Amygdala (tissue), 56 donors: ENCODE measurements around the gene MAPK1IP1L.
"Not testable (repeated sequence)": the region's sequence is repeated elsewhere in the genome, so short reads cannot be mapped to it uniquely, and the experiment has no call there.

Source experiments
- DNase-seq, 56 donors: peaks; one replicate each; lab custom pipeline; 2025; lab: John Stamatoyannopoulos, UW

Gene MAPK1IP1L

DNA sequence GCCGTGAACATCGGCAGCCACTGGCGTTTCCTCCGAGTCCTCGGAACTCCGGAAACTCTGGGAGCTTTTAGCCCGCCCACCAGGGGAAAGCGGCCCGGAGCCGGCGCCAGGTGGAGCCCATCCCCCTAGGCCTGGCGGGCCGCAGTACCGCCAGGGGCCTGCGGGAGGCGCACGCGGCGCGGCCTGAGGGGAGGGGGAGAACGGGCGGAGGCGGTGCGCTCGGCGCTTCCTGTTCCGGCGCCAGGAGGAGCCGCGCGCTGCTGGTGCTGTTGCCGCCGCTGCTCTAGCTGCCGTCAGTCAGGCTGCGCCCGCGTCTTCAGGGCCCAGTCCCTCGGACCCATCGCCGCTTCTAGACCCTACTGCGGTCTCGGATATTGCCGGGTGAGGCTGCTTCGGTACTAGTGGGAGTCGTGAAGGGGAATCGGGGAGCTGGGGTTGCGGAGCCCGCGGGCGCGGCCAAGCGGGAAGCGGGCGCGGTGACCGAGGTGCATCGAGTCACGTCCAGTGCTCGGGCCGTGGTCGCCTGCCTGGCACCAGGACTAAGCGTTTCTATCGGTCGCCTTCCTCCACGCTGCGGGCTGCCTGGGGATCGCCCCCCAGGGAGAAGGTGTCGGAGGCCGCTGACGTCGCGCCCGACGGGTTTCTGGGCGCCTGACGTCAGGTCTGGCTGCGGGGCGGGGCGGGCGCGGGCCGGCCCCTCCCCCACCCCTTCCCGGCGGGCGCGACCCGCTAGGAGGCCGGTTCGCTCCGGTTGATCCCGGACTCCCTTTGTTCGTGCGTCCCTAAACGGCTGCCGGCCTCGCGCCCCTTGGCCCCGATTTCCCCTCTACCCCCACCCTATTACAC lies at the start of gene MAPK1IP1L:
Gene MAPK1IP1L (plus strand): TSS at position 225 of the 846 bp plus-strand sequence. CDS start 10,037 bp downstream, outside the sequence.
- DNase-seq: peak; percentile 38 to 94 (median 84)

DNA sequence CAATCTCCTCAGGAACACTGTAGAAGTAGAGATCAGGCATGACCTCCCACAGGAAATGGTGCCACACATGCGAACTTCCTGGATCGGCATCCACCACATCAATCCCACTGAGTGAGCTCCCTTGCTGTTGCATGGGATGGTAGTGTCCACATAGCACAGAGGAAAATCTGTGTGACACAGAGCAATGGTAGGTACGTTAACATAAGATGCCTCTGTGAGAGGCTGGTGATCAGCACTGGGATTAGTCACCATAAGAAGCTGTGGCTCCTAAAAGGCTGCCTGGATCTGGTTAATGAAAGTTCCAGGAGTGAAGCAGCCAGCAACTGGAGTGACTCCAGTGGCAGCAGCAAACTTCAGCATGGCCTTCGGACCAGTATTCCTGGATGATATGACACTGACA lies 46.4 kb upstream of the MAPK1IP1L start:
- DNase-seq: no peak

DNA sequence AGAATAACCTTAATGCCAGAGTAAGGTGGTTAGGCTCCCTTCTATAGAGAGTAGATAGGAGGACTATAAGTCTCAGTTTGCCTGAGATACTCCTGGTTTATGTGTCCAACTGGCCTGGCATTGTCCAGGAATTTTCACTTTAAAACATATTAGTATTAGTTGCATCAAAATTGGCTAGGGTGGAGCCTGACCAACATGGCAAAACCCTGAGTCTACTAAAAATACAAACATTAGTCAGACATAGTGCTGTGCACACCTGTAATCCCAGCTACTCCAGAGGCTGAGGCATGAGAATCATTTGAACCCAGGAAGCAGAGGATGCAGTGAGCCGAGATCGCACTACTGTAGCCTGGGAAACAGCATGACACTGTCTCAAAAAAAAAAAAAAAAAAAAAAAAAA lies 36.4 kb upstream of the MAPK1IP1L start:
- DNase-seq: no peak

DNA sequence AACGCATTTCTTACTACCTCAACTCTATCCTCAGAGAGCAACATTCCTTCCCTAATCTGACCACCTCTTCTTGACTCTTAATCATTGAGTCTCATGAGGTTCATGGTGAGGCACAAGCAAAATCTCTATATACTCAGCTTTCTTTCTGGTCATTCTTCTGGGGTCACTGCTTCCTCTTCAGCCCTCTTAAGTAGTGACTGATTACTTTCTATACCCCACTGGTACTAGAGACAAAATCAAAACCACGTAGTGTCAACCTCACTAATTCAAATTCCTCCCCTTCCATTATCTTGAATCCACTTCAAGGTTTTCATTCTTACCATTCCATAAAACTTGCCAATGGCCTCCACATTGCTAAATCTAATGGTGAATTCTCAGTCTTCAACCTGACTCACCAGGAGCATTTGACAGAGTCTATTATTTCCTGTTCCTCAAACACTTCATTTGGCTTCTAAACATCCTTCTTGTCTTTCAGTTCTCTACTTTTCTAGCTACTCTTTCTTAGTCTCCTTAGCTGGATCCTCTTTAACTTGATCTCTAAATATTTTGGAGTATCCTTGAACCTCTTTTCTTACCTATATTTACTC lies 31.4 kb upstream of the MAPK1IP1L start:
- DNase-seq: no peak

DNA sequence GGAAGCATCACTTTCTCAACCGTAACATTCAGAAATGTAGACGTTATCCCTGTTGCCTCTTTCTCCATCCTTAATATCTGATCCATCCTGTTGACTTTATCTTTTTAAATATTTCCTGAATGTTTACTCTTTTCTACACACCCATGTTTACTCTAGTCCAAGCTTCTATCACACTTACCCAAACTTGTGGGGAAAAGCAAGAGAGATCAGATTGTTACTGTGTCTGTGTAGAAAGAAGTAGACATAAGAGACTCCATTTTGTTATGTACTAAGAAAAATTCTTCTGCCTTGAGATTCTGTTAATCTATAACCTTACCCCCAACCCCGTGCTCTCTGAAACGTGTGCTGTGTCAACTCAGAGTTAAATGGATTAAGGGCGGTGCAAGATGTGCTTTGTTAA lies 27.1 kb upstream of the MAPK1IP1L start:
- not testable (repeated sequence) for DNase-seq

DNA sequence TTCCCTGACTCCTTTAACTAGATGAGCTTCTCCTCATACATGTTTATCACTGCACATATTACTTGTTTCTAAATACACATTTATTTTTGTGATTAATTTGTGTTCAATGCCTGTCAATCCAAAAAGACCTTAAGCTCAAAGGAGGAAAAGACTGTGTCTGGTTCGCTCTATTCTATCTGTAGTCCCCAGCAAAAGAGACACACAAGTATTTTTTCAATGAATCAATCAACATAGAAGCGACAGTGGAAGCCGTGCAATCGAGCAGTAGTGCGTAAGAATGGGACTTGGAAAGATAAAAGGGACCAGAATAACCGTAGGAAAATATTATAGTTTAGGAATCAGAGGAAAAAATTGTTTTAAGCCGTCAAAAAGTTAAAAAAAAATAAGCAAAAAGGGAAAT lies 25.5 kb upstream of the MAPK1IP1L start:
- DNase-seq: no peak

DNA sequence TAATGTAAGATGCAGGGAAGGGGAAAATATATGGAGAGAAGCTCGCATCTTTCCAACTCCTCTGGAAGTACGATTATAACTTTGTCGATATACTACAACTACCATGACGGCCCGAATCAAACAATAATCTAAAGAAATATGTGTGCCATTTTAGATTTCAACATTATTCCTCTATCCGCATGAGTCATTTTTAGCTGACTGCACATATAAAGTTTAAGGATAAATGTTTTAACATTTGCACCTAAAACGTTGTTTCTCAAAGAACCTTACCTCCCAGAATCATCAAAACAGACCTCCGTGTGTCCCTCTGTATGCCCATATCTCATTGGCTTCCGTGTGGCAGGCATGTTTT lies 25.0 kb upstream of the MAPK1IP1L start:
- no peak for DNase-seq

DNA sequence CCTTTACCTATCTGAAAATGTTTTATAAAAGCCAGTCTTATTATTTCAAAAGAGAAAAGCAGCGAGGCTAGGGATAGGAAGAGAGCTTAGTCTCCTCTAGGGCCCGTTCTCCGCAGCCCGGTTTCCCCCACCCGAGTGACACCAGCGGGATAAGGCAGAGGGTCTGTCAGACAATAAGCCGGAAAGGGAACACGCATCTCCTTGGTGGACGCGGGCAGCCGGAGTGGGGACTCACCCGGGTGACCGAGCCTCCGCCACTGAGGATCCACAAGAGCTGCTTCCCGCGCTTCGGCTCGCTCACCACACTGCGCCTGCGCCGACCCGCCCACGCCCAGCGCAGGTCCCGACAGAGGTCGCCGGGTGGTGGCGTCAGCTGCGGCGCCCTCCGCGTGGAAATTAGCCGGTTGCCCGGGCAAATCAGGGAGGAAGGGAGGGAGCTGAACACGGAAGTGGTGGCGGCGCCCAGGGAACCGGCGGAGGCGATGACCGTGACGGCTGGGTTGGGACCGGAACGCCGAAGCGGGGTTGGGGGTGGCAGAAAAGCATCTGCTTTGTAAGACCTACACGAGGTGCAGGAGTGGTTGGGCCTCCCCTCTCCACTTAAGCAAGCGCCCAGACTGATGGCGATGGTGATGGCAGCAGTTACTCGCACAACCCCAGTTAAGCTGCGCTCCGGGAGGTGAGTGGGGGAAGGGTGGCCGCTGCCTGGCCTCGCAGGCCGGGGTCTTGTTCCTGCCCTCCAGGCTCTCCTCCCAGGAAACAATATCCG lies 24.5 kb upstream of the MAPK1IP1L start, which contains the start of the genes SOCS4 and WDHD1:
Gene SOCS4 (plus strand): TSS at position 444 of the 769 bp plus-strand sequence. CDS start 15,806 bp downstream, outside the sequence.
Gene WDHD1 (minus strand): TSS at position 307 of the 769 bp plus-strand sequence. CDS start 312 bp downstream, outside the sequence.
- DNase-seq: peak; percentile 69 to 98 (median 92)

DNA sequence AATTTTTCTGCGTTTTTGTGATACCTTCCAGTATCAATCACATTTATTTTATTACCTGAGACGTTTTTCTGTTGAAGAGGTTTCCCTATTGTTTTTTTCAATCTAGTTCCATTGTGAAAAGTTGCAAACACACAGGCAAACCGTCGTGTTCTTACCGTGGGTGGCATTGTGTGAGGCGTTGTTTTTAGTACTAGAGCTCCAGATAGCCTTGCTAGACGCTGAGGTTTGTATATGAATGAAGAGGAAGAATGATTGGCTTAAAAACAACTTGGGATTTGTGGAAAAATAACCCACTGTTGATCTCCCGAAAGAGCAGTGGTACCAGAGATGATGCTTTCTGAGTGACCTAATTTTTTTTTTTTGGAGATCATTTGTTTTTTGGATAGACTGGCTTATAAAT lies 23.4 kb upstream of the MAPK1IP1L start:
- peak in 1 of 56 donors; percentile 3 for DNase-seq

DNA sequence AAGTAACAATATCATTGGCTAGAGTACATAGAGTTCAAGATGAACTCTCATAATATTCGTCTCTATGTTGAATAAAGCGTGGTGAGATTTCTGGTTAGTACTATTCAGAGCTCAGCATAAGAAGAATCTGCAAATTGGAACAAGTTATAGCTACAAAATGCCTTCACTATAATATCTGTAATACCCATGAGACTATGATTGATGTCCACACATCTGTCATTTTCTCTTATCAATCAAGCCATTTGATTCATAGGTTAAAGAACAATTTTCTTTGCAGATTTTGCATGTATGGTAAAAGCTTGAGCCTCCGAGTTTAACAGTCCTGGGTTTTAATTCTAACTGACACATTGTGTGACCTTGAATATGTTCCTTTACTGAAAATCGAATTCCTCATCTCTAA lies 23.0 kb upstream of the MAPK1IP1L start:
- no peak for DNase-seq

DNA sequence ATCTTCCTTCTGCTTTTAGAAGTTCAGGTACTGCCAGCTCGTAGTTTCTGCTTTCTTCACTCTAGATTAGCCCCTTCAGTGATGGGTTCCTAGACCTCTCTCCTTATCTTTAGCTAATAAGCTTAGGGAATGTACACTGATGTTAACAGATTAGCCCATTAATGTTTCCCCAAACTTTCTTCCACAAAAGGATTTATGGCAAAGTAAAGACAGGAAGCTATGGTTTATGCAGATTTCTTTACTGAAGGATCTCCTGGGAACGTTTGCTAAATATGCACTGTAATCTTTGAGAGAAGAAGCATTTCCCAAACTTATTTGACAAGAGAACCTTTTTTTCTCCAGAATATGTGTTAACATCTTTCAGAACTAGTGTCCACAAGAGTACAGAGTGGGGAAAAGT lies 20.3 kb upstream of the MAPK1IP1L start:
- DNase-seq: no peak

DNA sequence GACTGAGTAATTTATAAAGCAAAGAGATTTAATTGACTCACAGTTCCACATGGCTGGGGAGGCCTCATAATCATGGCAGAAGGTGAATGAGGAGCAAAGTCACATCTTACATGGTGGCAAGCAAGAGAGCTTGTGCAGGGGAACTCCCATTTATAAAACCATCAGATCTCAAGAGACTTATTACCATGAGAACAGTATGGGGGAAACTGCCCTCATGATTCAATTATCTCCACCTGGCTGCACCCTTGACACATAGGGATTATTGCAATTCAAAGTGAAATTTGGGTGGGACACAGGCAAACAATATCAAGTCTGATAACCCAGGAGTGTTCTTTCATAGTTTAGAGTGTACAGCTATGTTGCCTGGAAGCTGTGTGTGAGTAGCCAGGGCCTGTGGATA lies 13.5 kb upstream of the MAPK1IP1L start:
- DNase-seq: not testable (repeated sequence)

DNA sequence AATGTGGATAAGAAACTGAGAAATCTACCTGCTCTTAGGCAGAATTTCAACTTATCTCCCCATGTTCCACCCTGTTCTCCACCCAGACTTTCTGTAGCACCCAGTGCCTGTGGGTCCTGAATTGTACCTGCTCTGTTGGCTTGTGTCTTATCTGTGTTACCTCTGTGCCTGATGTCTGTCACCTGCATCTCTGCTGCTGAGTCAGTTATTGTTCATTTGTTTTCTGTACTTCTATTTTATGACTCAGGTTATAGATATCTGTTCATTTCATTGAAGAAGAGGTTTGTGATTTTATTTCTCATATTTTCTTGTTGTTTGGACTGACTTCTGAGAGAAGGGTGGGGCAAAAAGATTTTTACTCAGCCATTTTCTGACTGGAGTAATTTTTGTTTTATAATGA lies 12.7 kb upstream of the MAPK1IP1L start:
- DNase-seq: no peak

DNA sequence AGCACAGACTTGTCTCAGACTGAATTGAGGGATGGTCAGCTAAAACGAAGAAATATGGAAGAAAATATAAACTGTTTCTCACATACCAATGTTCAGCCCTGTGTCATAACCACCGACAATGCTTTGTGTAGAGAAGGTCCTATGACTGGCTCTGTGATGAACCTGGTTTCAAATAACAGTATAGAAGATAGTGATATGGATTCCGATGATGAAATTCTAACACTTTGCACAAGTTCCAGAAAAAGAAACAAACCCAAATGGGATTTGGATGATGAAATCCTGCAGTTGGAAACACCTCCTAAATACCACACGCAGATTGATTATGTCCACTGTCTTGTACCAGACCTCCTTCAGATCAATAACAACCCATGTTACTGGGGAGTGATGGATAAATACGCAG lies 7.9 kb upstream of the MAPK1IP1L start:
- no peak for DNase-seq

DNA sequence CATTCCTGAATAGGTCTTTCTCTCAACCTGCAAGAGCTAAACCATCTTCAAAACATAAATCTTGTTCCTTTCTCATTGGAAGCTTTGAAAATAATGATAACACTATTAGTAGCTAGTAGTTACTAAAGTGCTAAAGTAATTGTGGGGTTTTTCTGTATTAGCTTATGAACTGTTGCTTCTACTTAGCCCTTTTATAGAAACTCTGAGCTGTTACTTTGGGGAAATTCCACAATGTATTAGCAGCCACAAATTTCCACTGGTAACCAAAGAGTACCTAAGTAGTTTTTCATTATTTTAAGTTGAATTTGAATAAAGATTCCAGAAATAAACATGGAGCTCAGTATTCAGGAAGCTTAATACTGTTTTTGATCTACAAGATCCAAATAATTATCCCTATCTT lies 6.4 kb upstream of the MAPK1IP1L start:
- no peak for DNase-seq

DNA sequence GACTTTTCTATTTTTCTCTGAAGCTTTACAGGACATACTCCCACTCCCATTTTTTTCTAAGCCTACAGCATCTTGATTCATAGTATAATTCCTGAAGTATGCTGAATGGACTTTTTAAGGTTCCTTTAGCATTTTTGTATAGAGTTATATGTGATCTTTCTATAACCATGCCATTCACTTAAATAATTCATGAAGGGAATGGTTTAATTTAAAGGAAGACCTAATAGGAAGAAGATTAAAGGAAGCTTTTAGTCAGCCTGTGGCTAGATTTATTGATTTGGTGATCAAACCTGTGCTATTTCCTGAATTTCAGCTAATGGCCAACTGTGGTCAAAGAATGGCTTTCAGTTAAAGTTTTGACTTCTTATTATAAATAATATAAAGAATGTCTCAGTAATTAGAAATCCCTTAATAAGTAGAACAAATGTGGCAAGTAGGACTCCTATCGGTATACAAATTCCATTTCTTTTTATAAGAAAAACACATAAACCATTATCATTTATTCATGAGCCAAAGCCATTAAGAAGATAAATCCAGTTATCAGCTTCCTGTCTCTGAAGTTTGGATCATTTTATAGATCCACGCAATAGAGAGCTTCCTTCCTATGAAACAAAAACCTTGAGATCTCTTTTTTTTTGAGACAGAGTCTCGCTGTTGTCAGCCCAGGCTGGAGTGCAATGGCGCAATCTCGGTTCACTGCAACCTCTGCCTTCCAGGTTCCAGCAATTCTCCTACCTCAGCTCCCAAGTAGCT lies 4.0 kb upstream of the MAPK1IP1L start:
- DNase-seq: no peak

DNA sequence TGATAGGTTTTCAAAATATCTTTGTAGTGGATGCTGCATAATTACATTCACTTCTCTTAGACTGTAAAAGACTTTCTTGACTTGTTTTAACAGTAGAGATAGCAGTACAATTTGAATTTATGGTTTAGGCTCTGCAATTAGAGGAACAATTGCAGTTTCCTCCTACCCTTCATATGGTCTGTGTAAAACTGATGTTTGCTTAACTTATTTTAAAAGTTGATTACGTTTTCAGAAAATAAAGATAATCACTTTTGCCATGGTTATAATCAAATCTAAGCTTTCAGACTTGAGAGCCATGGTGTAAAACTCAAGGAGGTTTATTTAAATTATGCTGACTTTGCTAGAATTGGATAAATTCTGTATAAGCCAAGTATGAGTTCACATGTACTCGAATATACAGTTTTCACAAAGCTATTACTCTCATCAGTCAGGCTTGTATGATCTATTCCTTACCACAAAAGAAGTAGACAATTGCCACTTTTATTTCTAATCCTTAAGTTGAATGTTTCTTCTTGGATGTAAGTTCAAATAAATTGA lies 2.5 kb upstream of the MAPK1IP1L start:
- DNase-seq: no peak

DNA sequence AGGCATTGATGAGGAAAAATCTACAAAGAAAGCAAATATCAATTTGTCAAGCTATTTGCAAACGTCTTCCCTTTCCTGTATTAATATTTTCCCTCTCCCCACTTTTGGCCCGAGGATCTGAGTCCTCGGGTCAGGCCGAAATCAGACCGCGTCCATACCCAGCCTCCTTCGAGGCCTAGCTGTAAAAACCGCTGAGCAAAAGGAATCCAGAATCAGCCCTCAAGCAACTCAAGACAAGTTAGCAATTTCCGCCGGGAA lies 353 bp upstream of the MAPK1IP1L start:
- no peak for DNase-seq

DNA sequence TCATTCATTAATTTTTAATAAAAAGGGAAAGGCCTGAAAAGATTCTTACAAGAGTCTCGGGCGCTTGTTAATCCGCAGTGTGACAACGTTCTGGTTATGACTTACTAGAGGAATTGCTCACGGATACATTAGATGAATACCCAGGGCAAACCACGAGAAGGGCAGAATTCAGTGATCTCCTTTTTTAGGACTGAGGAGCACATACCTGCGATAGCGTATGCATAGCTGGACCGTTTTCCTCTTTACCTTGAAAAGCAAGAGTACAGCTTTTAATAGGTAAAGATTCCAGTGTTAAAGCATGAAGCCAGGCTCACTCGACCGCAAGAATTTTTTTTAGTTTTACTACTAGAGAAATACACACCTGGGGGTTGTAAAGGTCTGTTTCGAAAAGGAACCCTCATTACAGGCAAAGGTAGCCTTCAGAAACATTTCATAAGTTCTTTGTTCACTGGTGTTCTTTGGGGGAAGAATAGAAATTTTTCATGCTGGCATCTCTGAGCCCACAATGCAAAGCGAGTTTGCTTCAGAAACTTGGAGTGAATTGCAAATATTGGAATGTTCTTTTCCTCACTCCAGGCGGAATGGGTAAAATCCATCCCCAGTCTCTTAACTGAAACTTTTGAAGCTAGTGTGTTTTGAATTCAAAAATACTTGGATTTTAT lies 953 bp downstream of the MAPK1IP1L start:
- DNase-seq: no peak

DNA sequence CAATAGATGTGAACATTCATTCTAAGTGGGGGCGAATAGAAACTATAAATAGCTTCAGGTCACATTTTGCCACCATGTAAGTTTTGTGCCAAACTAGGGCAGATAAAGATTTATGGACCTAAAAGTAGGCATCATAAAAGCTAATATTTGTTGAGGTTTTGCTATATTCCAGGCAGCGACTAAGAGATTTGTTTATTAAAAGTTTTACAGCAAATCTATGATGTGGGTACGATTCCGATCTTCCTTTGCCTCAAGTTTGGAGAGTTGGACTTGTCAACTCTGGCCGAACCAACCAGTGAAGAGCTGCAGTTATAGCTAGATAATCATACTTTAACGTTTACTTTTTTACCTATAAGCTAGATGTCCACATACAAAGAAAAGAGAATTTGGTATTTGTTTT lies 1.6 kb downstream of the MAPK1IP1L start:
- DNase-seq: no peak
